ENCODE results near the gene CCSER2.

- TF ChIP-seq CTCF (IDR thresholded peaks at IDR 0.05; ENCODE audit: low read length) (no peak), EZH2 (IDR thresholded peaks at IDR 0.05; ENCODE audit: borderline replicate concordance, low read length) (no peak)
Measured at GRCh38 chr10:84397735-84398144, 69.4 kb downstream of the CCSER2 start.
